HUES64 (cell line): ENCODE measurements around the gene CUL7. TPM values are rescaled to one million over a fixed set of nuclear protein-coding genes. Genes with fewer than 3 reads are reported as not detected.
A peak's percentile ranks its signal among the peaks of the same experiment; 100 is the strongest.

Source experiments
- H3K27ac ChIP-seq: 2 replicates; pipeline ENCODE4 v1.7.0; 2013; ENCODE audit warnings: low read depth, low read length, inconsistent platforms
- H3K27me3 ChIP-seq: 2 replicates; pipeline ENCODE4 v1.6.1; 2013; ENCODE audit warnings: mild to moderate bottlenecking, low read length; ENCODE audit not compliant: insufficient read depth
- H3K36me3 ChIP-seq: 2 replicates; pipeline ENCODE4 v1.6.1; 2013; ENCODE audit warnings: mild to moderate bottlenecking, low read length; ENCODE audit not compliant: insufficient read depth
- H3K4me1 ChIP-seq: 2 replicates; pipeline ENCODE4 v1.6.1; 2013; ENCODE audit warnings: mild to moderate bottlenecking, low read length, moderate library complexity; ENCODE audit not compliant: insufficient read depth
- H3K4me3 ChIP-seq: 2 replicates; pipeline ENCODE4 v1.5.1; 2013; ENCODE audit warnings: mild to moderate bottlenecking, low read length, moderate library complexity
- H3K9ac ChIP-seq: 2 replicates; pipeline ENCODE4 v1.6.1; 2013; ENCODE audit warnings: mild to moderate bottlenecking, low read depth, low read length
- H3K9me3 ChIP-seq: 2 replicates; pipeline ENCODE4 v1.6.1; 2013; ENCODE audit warnings: low read depth, low read length; ENCODE audit not compliant: insufficient read depth
- WGBS: fragments of 150-250, 120-280 bp; methylation state at CpG from one replicate; pipeline ENCODE4 v1.1.7; 2013; ENCODE audit warnings: missing lambda C conversion rate; 5-methylcytosine and 5-hydroxymethylcytosine counted together
- polyA plus RNA-seq, 2 experiments: library from polyadenylated mRNA; stranded (reverse); fragments of 50-300 nt; gene quantifications; one replicate each; pipeline ENCODE4 v1.2.3, GENCODE V29; 2013

CUL7 gene
- polyA plus RNA-seq (2013, experiment 1 of 2), result 10.0 TPM
- 12.1 TPM for polyA plus RNA-seq (2013, experiment 2 of 2)

GRCh38 chr6:43053545-43054205 lies at the start of gene CUL7:
Gene CUL7 (minus strand): TSS chr6:43053851. CDS start chr6:43052788, 1,063 bp downstream.
- H3K9ac ChIP-seq, result peak within 1 kb of the TSS; percentile 92
- H3K36me3 ChIP-seq, result peaks cover 46% of the 10 kb centered on the region
- WGBS, result 3% methylated on average over 43 of the region's 45 CpGs

GRCh38 chr6:43101497-43101896 lies 47.8 kb upstream of the CUL7 start:
- Histone ChIP-seq H3K9ac (no peak overlapping the region), H3K27me3 (no peaks in the 10 kb centered on the region), H3K36me3 (no peaks in the 10 kb centered on the region), H3K9me3 (no peaks in the 10 kb centered on the region), H3K4me1 (peaks cover 34% of the 10 kb centered on the region), H3K27ac (no peak overlapping the region), H3K4me3 (no peak overlapping the region)
- 100% methylated on average over 3 of the region's 4 CpGs for WGBS

More at GRCh38 chr6:43053545-43054205, at the start of gene CUL7:
- peaks cover 10% of the 10 kb centered on the region; the same call in 1 of the 2 replicates for H3K4me1 ChIP-seq
- no peaks in the 10 kb centered on the region for H3K27me3 ChIP-seq
- H3K9me3 ChIP-seq, result no peaks in the 10 kb centered on the region
- H3K27ac ChIP-seq, result peak within 1 kb of the TSS; percentile 84
- peak within 1 kb of the TSS; percentile 73 for H3K4me3 ChIP-seq

GRCh38 chr6:43097502-43097901 lies 43.9 kb upstream of the CUL7 start:
- Histone ChIP-seq H3K27me3 (no peaks in the 10 kb centered on the region), H3K27ac (no peak overlapping the region; the same call in 1 of the 2 replicates), H3K9me3 (no peaks in the 10 kb centered on the region), H3K4me1 (peaks cover 41% of the 10 kb centered on the region), H3K4me3 (no peak overlapping the region), H3K36me3 (no peaks in the 10 kb centered on the region), H3K9ac (no peak overlapping the region)
- 92% methylated on average over 4 of the region's 4 CpGs for WGBS

DNA sequence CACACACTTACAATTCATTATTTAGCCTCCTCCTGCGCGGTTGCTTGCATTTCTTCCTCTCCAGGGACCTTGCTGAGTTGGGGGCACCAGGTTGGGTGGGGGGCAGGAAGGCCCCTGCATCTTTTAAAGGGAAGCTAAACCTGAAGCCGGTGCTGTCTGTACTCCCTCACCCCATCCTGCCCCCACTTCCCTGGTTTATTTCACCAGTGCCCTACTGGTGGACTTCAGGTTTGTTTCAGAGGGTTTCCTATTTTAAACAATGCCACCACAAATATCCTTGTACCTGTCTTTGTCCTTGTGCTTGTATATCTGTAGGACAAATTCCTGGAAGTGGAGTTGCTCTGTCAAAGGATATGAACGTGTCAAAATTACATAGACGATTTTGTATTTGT lies 43.4 kb upstream of the CUL7 start:
- H3K27ac ChIP-seq, result peak overlapping the region; percentile 34
- peak overlapping the region; percentile 39; the same call in 1 of the 2 replicates for H3K9ac ChIP-seq
- H3K4me1 ChIP-seq, result peaks cover 41% of the 10 kb centered on the region
- H3K36me3 ChIP-seq, result no peaks in the 10 kb centered on the region
- H3K9me3 ChIP-seq, result no peaks in the 10 kb centered on the region
- no peak overlapping the region for H3K4me3 ChIP-seq
- no peaks in the 10 kb centered on the region for H3K27me3 ChIP-seq
- WGBS, result 76% methylated on average over 5 of the region's 5 CpGs

DNA sequence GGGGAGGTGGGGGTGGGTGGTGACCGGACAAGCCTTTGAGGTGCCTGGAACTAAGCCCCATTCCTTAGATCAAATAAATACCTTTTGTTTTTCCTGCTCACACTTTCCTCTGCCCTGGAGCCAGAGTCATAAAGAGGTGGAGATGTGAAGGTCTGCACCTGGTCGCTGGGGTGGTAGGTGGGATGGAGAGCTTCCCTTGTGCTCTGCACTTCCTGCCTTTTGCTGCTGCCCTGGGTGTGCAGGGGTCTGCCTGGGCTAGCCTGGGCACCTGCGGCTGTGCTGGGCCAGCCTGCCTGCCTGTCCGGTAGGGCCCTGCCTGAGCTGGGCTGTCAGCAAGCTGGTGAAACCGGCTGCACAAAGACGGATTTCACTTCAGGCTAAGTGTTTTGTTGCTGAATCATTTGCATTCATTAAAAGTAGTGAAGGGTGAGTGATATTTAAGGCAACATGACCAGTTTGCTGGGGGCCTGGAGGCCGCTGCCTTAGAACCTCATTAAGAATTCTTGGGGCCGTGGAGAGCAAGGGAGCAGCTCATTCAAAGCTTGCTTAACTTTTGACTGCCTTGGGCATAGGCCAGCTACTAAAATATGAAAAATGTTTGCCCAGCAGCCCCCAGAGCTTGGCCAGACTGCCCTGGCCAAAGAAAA lies 42.9 kb upstream of the CUL7 start:
- no peak overlapping the region for H3K4me3 ChIP-seq
- H3K9ac ChIP-seq, result peak overlapping the region; percentile 39
- peaks cover 42% of the 10 kb centered on the region for H3K4me1 ChIP-seq

GRCh38 chr6:43095939-43096338 lies 42.3 kb upstream of the CUL7 start:
- Histone ChIP-seq H3K4me3 (no peak overlapping the region), H3K27me3 (no peaks in the 10 kb centered on the region), H3K4me1 (peaks cover 49% of the 10 kb centered on the region), H3K9me3 (no peaks in the 10 kb centered on the region), H3K27ac (peak overlapping the region; percentile 34), H3K9ac (peak overlapping the region; percentile 7; the same call in 1 of the 2 replicates), H3K36me3 (no peaks in the 10 kb centered on the region)
- 63% methylated on average over 7 of the region's 7 CpGs for WGBS

More for the DNA sequence above, 42.9 kb upstream of the CUL7 start:
- peak overlapping the region; percentile 34 for H3K27ac ChIP-seq
- WGBS, result 41% methylated on average over 8 of the region's 8 CpGs
- no peaks in the 10 kb centered on the region for H3K27me3 ChIP-seq
- H3K9me3 ChIP-seq, result no peaks in the 10 kb centered on the region
- H3K36me3 ChIP-seq, result no peaks in the 10 kb centered on the region

DNA sequence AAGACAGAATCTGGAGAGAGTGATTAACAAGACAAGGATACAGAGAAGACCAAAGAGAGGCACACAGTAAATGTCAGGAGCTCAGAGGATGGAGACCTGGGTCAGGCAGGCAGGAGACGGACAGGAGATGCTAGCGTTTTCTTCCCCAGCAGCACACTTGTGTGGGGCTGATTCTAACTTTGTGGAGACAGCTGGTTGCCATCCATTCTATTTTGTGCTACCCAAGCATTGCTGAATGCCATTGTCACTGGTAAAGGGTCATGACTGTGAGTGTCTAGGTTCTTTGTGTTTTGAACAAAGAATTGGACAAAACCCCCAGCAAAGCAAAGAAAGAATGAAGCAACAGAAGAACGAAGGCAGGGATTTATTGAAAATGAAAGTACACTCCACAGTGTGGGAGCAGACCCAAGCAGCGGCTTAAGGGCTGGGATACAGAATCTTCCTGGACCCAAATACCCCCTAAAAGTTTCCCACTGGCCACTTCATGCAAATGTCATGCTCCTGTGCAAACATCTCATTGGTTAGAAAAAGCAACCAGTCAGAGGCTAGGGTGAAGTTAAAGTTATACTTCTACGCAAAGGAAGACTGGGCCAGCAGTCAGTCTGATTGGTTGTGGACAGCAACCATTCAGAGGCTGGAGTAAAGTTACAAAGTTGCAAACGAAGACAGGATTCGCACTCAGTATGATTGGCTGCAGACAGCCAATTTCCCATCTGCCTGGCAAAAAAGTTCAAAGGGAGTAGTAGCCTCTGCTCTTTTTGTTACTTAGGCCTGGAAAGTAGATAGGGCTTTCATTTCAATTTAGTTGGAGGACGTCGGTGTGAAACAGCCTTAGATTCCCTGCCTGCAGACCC lies 40.0 kb upstream of the CUL7 start:
- Histone ChIP-seq H3K9me3 (no peaks in the 10 kb centered on the region), H3K36me3 (no peaks in the 10 kb centered on the region), H3K4me3 (no peak overlapping the region; the same call in 1 of the 2 replicates), H3K27me3 (no peaks in the 10 kb centered on the region), H3K9ac (no peak overlapping the region), H3K27ac (no peak overlapping the region), H3K4me1 (peaks cover 71% of the 10 kb centered on the region)
- WGBS, result 80% methylated on average over 9 of the region's 9 CpGs

DNA sequence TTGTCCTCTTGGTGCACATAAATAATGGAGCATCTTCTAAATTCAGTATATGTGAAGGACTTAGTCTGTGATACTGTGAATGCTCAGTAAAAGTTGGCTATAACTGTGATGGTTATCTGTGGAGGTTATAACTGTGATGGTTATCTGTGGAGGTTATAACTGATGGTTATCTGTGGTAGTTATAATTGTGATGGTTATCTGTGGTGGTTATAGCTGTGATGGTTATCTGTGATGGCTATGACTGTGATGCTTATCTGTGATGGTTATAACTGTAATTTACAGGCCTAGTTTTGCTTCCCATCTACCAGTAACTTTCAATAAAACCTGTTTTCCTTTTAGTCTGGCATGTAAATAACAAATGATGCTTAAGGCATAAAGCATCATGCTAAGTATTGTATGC lies 39.0 kb upstream of the CUL7 start:
- peaks cover 69% of the 10 kb centered on the region for H3K4me1 ChIP-seq

DNA sequence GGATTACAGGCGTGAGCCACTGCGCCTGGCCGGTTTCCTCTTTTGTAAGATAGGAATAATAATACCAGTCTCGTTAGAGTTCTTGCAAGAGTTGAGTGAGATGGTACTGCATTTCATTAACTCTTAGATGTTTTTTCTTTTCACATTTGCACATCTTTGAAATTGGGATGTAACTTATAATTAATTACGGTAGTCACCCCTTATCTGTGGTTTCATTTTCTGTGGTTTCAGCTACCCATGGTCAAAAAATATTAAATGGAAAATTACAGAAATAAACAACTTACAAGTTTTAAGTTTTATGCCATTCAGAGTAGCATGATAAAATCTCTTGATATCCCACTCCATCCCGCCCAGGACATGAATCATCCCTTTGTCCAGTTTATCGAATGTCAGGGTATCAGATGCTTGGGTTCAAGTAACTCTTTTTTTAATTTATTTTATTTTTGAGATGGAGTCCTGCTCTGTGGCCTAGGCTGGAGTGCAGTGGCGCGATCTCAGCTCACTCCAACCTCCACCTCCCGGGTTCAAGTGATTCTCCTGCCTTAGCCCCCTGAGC lies 37.9 kb upstream of the CUL7 start:
- WGBS, result 86% methylated on average over 8 of the region's 10 CpGs
- Histone ChIP-seq H3K36me3 (no peaks in the 10 kb centered on the region), H3K4me1 (peaks cover 58% of the 10 kb centered on the region), H3K4me3 (no peak overlapping the region), H3K27me3 (no peaks in the 10 kb centered on the region), H3K27ac (peak overlapping the region; percentile 95; the same call in 1 of the 2 replicates), H3K9ac (no peak overlapping the region), H3K9me3 (no peaks in the 10 kb centered on the region)

More for the DNA sequence above, 39.0 kb upstream of the CUL7 start:
- Histone ChIP-seq H3K9me3 (no peaks in the 10 kb centered on the region), H3K4me3 (no peak overlapping the region), H3K27me3 (no peaks in the 10 kb centered on the region), H3K9ac (no peak overlapping the region), H3K36me3 (no peaks in the 10 kb centered on the region), H3K27ac (no peak overlapping the region)

DNA sequence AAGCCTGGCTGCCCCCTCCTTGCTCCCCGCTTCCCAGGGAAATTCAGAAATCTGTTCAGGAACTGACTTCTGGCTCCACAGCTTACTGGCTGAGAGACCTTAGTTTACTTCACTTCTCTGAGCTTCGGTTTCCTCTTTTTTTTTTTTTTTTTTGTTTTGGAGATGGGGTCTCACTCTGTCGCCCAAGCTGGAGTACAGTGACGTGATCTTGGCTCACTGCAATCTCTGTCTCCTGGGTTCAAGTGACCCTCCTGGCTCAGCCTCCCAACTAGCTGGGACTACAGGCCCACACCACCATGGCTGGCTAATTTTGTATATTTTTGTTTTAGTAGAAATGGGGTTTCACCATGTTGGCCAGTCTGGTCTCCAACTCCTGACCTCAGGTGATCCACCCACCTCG lies 37.4 kb upstream of the CUL7 start:
- Histone ChIP-seq H3K27me3 (no peaks in the 10 kb centered on the region), H3K36me3 (no peaks in the 10 kb centered on the region), H3K4me3 (peak overlapping the region; percentile 30; the same call in 1 of the 2 replicates), H3K9ac (peak overlapping the region; percentile 47), H3K4me1 (peaks cover 53% of the 10 kb centered on the region), H3K9me3 (no peaks in the 10 kb centered on the region), H3K27ac (peak overlapping the region; percentile 95)
- 68% methylated on average over 4 of the region's 5 CpGs for WGBS
